Measurements from ENCODE around the gene COL4A2. TPM values are rescaled to one million over a fixed set of nuclear protein-coding genes. Genes with fewer than 3 reads are reported as not detected.

The COL4A2 gene
- total and polyA plus RNA-seq, 8 donors = 18.4 to 130 (median 43.8) TPM

DNA sequence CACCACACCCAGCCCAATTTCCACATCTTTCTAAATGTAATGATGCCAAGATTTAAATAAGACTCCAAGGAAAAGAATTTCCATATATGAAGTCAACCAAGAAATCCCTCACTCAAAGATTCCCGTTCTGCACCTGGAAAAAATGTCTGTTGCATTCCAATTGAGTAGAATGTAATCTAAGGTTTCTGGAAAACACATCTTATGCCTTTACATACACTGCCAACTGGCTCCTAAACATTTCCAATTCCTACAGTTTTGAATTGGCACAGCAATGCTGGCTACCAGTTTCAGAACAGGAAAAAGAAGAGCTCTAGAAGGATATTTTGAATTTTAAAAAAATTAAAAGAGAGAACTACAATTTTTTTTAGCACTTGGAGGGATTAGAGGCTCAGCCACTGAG is 43.0 kb downstream of the COL4A2 start:
- FAIRE-seq (no peak), DNase-seq (no peak), ATAC-seq (no peak)
- no peak overlapping the region for H3K27ac ChIP-seq
- TF ChIP-seq CTCF (IDR thresholded peaks at IDR 0.05) = no peak
- 78 to 97% methylated on average over 1 of the region's 1 CpG for WGBS, 2 donors
- H3K4me1 ChIP-seq = peaks cover 0 to 5% (median 0%) of the 10 kb centered on the region in 3 donors
- H3K36me3 ChIP-seq = no peaks in the 10 kb centered on the region
- H3K9me3 ChIP-seq = no peaks in the 10 kb centered on the region
- H3K27me3 ChIP-seq = no peaks in the 10 kb centered on the region
- intact Hi-C loops (cut with DNase I) = no loop called here
- H3K4me3 ChIP-seq = no peak overlapping the region

DNA sequence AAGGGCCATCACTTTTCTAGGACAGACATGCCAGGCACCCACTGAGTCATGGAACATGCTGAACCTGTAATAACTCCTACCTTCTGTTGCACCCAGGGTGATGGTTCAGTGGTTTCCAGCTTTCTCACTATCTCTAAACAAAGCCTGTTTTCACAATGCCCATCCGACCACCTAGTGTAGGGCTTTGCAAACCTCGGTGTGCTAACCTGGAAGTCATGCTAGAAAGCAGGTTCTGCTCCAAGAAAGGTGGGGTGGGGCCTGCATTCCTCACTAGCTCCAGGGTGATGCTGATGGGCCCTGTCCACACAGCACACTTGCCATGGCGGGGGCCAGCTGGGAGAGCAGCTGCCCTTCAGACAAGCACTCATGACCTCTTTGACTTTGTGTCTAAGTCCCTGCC is 43.4 kb downstream of the COL4A2 start:
- ATAC-seq (no peak), DNase-seq (no peak), FAIRE-seq (no peak)
- no peak overlapping the region for H3K4me3 ChIP-seq
- 80 to 94% methylated on average over 3 of the region's 3 CpGs for WGBS, 2 donors
- H3K27me3 ChIP-seq = no peaks in the 10 kb centered on the region
- no peak for TF ChIP-seq CTCF (IDR thresholded peaks at IDR 0.05)
- intact Hi-C loops (cut with DNase I) = no loop called here
- H3K27ac ChIP-seq = no peak overlapping the region
- no peaks in the 10 kb centered on the region for H3K36me3 ChIP-seq
- no peaks in the 10 kb centered on the region for H3K9me3 ChIP-seq
- peaks cover 0 to 6% (median 0%) of the 10 kb centered on the region in 3 donors for H3K4me1 ChIP-seq

DNA sequence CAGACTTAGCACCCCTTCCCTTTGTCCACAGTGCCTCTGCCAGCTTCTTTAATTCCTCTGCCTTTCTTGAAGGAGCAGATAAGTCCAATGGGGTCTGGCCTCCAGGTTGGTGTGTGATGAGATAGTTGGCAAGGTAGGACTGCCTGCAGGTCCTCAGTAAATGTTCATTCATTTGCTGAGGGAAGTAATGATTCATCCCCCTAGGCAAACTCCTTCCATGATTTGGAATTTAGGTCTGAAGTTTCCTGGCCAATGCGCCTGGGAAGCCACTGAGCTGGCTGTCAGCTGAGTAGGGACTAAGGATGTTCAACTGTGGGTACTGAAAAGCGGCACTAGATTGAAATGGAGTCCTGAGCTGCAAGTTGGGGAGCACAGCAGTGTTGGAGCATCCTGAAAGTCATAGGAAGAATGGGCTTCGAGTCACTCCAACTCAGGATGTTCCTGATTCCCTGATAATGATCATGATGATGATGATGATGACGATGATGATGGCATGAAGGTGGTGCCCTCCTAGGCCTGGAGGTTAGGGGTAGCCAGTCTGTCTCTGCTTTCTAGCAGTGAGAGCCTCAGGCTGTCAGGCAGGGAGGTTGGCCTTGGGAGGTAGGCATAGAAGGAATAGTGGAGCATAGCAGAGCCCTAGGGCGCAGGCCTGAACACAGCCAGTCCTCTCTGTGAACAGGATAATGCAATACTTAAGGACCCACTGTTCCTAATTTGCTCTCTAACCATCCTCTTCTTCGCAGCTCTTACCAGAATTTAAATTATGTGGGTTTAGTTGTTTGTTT is 44.7 kb downstream of the COL4A2 start:
- 88 to 93% methylated on average over 6 of the region's 6 CpGs for WGBS, 2 donors
- peaks cover 0 to 6% (median 0%) of the 10 kb centered on the region in 3 donors for H3K4me1 ChIP-seq
- no peak for TF ChIP-seq CTCF (IDR thresholded peaks at IDR 0.05)
- no peak for DNase-seq
- no peaks in the 10 kb centered on the region for H3K9me3 ChIP-seq
- H3K4me3 ChIP-seq = no peak overlapping the region
- no peak overlapping the region for H3K27ac ChIP-seq
- ATAC-seq = no peak
- intact Hi-C loops (cut with DNase I) = no loop called here
- H3K27me3 ChIP-seq = no peaks in the 10 kb centered on the region
- no peak for FAIRE-seq
- no peaks in the 10 kb centered on the region for H3K36me3 ChIP-seq

GRCh38 chr13:110352735-110353134 is 45.7 kb downstream of the COL4A2 start:
- FAIRE-seq = no peak
- Histone ChIP-seq H3K36me3 (no peaks in the 10 kb centered on the region), H3K4me3 (no peak overlapping the region), H3K4me1 (peaks cover 0 to 6% (median 0%) of the 10 kb centered on the region in 3 donors), H3K27ac (no peak overlapping the region), H3K9me3 (no peaks in the 10 kb centered on the region), H3K27me3 (no peaks in the 10 kb centered on the region)
- no peak for DNase-seq
- ATAC-seq = no peak
- intact Hi-C loops (cut with DNase I) = no loop called here
- 72 to 77% methylated on average over 8 of the region's 8 CpGs for WGBS, 2 donors
- TF ChIP-seq CTCF (IDR thresholded peaks at IDR 0.05) = no peak

DNA sequence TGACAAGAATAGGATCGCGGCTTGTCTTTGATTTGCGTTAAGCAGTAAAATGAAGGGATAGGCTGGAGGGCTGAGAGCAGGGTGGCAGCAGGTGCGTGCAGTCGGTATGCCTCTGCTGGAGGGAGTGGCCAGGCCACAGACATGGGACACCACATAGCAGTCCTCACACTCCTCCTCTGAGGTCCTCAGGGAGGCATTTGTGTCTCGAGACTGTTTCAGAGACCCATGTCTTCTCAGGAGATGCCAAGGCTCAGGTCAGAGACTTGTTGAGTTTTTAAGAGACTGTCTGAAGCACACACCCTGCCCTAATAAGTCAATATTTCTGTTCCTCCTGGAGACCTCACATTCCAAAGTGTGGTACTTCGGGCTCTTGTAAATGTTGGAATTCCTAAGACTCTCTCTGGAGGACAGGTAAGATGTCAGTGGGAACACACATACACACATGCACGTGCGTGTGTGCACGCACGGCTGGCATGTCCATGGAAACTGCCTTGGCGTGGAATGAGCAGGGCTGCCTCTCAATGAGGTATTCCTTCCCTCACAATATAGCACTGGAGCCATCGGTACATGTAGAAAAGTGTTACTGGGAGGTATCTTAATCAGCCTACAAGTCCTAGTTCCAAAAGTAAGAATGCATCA is 46.4 kb downstream of the COL4A2 start:
- ATAC-seq = no peak
- no peak for FAIRE-seq
- intact Hi-C loops (cut with DNase I) = no loop called here
- no peak overlapping the region for H3K27ac ChIP-seq
- H3K9me3 ChIP-seq = no peaks in the 10 kb centered on the region
- no peak for TF ChIP-seq CTCF (IDR thresholded peaks at IDR 0.05)
- H3K27me3 ChIP-seq = no peaks in the 10 kb centered on the region
- H3K4me1 ChIP-seq = peaks cover 0 to 6% (median 0%) of the 10 kb centered on the region in 3 donors
- no peak for DNase-seq
- no peak overlapping the region for H3K4me3 ChIP-seq
- WGBS, 2 donors = 94 to 95% methylated on average over 13 of the region's 13 CpGs
- no peaks in the 10 kb centered on the region for H3K36me3 ChIP-seq

Data from pancreas (tissue), 10 donors.